Adrenal gland (tissue), 5 donors: ENCODE data around the gene CCL17.

ENCODE experiments used
- POLR2A ChIP-seq, 2 donors: fragments of 450-650 bp; IDR thresholded peaks; one replicate each; pipeline ENCODE4 v1.6.1; 2017; ENCODE audit warnings: antibody characterized with exemption in 2 of 2, mild to moderate bottlenecking in 2 of 2, moderate library complexity in 1 of 2
- TF ChIP-seq, protein P1 (sequence below), 6 experiments: fragments of 450-650 bp in 4 of 6; fragments of 200-600 bp in 2 of 6; sonication (generic) in 1 of 6; IDR thresholded peaks; 1 replicate in 5 of 6; 2 replicates in 1 of 6; pipeline versions ENCODE4 v1.5.1 to v1.8.0; 2016 to 2021; ENCODE audit warnings: antibody characterized with exemption in 6 of 6, mild to moderate bottlenecking in 2 of 6, moderate library complexity in 1 of 6
- donor health status: DM: no; HTN: no; CAD: no.

DNA sequence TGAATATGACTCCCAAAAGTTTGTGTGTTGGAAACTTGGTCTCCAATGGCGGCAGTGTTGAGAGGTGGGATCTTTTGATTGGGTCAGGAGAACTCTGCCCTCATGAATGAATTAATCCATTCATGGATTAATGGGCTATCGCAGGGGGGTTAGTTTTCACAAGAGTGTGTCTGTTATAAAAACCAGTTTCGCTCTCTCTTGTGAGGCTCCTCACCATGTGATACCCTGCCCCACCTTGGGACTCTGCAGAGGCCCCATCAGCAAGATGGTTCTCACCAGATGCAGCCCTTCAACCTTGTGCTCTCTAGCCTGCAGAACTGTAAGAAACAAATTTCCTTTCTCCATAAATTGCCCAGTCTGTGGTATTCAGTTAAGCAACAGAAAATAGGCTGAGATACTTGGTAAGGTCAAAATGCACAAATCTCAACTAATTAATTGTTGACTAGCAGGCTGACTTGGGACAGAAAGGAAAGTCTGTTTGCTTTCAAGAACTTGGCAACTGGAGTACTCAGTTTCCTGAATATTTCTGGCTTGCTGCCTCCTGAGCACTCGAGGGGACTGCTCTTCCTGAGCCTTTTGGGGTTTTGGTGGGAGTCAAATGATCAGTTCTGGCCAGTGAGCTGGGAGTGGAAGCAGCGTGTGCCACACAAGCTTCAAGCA, 13.8 kb upstream of the CCL17 start:
- TF ChIP-seq, protein P1, sequence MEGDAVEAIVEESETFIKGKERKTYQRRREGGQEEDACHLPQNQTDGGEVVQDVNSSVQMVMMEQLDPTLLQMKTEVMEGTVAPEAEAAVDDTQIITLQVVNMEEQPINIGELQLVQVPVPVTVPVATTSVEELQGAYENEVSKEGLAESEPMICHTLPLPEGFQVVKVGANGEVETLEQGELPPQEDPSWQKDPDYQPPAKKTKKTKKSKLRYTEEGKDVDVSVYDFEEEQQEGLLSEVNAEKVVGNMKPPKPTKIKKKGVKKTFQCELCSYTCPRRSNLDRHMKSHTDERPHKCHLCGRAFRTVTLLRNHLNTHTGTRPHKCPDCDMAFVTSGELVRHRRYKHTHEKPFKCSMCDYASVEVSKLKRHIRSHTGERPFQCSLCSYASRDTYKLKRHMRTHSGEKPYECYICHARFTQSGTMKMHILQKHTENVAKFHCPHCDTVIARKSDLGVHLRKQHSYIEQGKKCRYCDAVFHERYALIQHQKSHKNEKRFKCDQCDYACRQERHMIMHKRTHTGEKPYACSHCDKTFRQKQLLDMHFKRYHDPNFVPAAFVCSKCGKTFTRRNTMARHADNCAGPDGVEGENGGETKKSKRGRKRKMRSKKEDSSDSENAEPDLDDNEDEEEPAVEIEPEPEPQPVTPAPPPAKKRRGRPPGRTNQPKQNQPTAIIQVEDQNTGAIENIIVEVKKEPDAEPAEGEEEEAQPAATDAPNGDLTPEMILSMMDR (IDR thresholded peaks at IDR 0.05): no peak
- TF ChIP-seq POLR2A (IDR thresholded peaks at IDR 0.05): no peak
